GM12878 (cell line): Measurements from ENCODE around the gene FAM114A1. TPM values are rescaled to one million over a fixed set of nuclear protein-coding genes. Genes with fewer than 3 reads are reported as not detected.

Source experiments
- HCFC1 ChIP-seq: fragments of 150-350 bp; IDR thresholded peaks from 2 replicates; pipeline ENCODE4 v1.6.1; 2014; ENCODE audit warnings: low read length
- POLR2AphosphoS5 ChIP-seq: IDR thresholded peaks from 2 replicates; pipeline ENCODE4 v1.6.1; 2011; ENCODE audit warnings: mild to moderate bottlenecking, low read length, inconsistent platforms
- SKIL ChIP-seq: fragments of 450-650 bp; IDR thresholded peaks from 2 replicates; pipeline ENCODE4 v1.6.1; 2017; ENCODE audit warnings: mild to moderate bottlenecking, low read depth, inconsistent platforms; ENCODE audit not compliant: poor library complexity, severe bottlenecking
- SREBF1 ChIP-seq: IDR thresholded peaks from 2 replicates; pipeline ENCODE4 v1.6.1; 2012; ENCODE audit warnings: mild to moderate bottlenecking, low read length
- polyA plus RNA-seq, 11 experiments: library from polyadenylated mRNA; depleted of rRNA in 4 of 11; unstranded in 6 of 11; stranded (reverse) in 5 of 11; fragments of >200 nt; fragmentation: Nextera tagmentation in 4 of 11; fragmentation: Illumina TruSeq in 1 of 11; extraction: Ambion mirVana in 4 of 11; extraction: Trizol in 1 of 11; gene quantifications; 1 replicate in 1 of 11; 2 replicates in 10 of 11; pipeline versions ENCODE4 v1.2.1 to v1.2.3, GENCODE V29; 2011 to 2016; ENCODE audit warnings: inconsistent platforms in 2 of 11, missing spikeins in 2 of 11, low read depth in 1 of 11
- total RNA-seq, 4 experiments: library from RNA; depleted of rRNA in 3 of 4; stranded (reverse); fragments of >200 nt in 3 of 4; fragmentation: Illumina TruSeq in 1 of 4; extraction: Trizol in 1 of 4; gene quantifications; 2 replicates each; pipeline versions ENCODE4 v1.2.1 to v1.2.3, GENCODE V29; 2013 to 2021
- TF ChIP-seq, protein P1 (sequence below): IDR thresholded peaks from 2 replicates; pipeline ENCODE4 v1.6.1; 2012; ENCODE audit warnings: improper control_type of control experiment, low read depth, low read length; ENCODE audit not compliant: insufficient replicate concordance
- TF ChIP-seq, protein P2 (sequence below): fragments of 450-650 bp; IDR thresholded peaks from 2 replicates; pipeline ENCODE4 v1.6.1; 2017; ENCODE audit warnings: borderline replicate concordance
- TF ChIP-seq, protein P3 (sequence below): IDR thresholded peaks from 2 replicates; pipeline ENCODE4 v1.6.1; 2012; ENCODE audit warnings: low read depth, low read length, improper control_type of control experiment

The FAM114A1 gene
- total and polyA plus RNA-seq, 10 of the 15 experiments (the other 5 are each of a cell fraction or from before 2014, with no cell fraction given): 1.3 to 6.2 (median 3.9) TPM

DNA sequence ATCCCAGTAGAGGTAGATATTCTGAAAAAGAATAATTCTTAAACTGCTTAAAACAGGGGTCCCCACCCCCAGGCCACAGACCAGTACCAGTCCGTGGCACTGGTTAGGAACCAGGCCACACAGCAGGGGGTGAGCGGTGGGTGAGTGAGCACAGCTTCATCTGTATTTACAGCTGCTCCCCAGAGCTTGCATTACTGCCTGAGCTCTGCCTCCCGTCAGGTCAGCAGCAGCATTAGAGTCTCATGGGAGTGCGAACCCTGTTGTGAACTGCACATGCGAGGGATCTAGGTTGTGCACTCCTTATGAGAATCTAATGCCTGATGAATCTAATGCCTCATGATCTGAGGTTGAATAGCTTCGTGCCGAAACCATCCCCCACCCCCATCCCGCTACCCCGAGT, 76.8 kb downstream of the FAM114A1 start (continued):
- TF ChIP-seq, protein P1, sequence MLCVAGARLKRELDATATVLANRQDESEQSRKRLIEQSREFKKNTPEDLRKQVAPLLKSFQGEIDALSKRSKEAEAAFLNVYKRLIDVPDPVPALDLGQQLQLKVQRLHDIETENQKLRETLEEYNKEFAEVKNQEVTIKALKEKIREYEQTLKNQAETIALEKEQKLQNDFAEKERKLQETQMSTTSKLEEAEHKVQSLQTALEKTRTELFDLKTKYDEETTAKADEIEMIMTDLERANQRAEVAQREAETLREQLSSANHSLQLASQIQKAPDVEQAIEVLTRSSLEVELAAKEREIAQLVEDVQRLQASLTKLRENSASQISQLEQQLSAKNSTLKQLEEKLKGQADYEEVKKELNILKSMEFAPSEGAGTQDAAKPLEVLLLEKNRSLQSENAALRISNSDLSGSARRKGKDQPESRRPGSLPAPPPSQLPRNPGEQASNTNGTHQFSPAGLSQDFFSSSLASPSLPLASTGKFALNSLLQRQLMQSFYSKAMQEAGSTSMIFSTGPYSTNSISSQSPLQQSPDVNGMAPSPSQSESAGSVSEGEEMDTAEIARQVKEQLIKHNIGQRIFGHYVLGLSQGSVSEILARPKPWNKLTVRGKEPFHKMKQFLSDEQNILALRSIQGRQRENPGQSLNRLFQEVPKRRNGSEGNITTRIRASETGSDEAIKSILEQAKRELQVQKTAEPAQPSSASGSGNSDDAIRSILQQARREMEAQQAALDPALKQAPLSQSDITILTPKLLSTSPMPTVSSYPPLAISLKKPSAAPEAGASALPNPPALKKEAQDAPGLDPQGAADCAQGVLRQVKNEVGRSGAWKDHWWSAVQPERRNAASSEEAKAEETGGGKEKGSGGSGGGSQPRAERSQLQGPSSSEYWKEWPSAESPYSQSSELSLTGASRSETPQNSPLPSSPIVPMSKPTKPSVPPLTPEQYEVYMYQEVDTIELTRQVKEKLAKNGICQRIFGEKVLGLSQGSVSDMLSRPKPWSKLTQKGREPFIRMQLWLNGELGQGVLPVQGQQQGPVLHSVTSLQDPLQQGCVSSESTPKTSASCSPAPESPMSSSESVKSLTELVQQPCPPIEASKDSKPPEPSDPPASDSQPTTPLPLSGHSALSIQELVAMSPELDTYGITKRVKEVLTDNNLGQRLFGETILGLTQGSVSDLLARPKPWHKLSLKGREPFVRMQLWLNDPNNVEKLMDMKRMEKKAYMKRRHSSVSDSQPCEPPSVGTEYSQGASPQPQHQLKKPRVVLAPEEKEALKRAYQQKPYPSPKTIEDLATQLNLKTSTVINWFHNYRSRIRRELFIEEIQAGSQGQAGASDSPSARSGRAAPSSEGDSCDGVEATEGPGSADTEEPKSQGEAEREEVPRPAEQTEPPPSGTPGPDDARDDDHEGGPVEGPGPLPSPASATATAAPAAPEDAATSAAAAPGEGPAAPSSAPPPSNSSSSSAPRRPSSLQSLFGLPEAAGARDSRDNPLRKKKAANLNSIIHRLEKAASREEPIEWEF: no peak
- TF ChIP-seq SKIL (no peak), HCFC1 (no peak), SREBF1 (no peak), POLR2AphosphoS5 (no peak)
- TF ChIP-seq, protein P2, sequence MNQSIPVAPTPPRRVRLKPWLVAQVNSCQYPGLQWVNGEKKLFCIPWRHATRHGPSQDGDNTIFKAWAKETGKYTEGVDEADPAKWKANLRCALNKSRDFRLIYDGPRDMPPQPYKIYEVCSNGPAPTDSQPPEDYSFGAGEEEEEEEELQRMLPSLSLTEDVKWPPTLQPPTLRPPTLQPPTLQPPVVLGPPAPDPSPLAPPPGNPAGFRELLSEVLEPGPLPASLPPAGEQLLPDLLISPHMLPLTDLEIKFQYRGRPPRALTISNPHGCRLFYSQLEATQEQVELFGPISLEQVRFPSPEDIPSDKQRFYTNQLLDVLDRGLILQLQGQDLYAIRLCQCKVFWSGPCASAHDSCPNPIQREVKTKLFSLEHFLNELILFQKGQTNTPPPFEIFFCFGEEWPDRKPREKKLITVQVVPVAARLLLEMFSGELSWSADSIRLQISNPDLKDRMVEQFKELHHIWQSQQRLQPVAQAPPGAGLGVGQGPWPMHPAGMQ: no peak
- TF ChIP-seq, protein P3, sequence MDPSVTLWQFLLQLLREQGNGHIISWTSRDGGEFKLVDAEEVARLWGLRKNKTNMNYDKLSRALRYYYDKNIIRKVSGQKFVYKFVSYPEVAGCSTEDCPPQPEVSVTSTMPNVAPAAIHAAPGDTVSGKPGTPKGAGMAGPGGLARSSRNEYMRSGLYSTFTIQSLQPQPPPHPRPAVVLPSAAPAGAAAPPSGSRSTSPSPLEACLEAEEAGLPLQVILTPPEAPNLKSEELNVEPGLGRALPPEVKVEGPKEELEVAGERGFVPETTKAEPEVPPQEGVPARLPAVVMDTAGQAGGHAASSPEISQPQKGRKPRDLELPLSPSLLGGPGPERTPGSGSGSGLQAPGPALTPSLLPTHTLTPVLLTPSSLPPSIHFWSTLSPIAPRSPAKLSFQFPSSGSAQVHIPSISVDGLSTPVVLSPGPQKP: no peak
